NCI-H2227 treated with DMSO at 0.1 percent for 48 hours (cell line): ENCODE data around the gene ZBTB47.

ENCODE experiments used
- DNase-seq: peaks from one replicate; lab custom pipeline; 2025; lab: John Stamatoyannopoulos, UW

Gene ZBTB47

GRCh38 chr3:42665050-42665878, 11.8 kb downstream of the ZBTB47 start:
- no peak for DNase-seq

- no peak for DNase-seq
Observed at GRCh38 chr3:42666022-42666421, 12.5 kb downstream of the ZBTB47 start.

DNA sequence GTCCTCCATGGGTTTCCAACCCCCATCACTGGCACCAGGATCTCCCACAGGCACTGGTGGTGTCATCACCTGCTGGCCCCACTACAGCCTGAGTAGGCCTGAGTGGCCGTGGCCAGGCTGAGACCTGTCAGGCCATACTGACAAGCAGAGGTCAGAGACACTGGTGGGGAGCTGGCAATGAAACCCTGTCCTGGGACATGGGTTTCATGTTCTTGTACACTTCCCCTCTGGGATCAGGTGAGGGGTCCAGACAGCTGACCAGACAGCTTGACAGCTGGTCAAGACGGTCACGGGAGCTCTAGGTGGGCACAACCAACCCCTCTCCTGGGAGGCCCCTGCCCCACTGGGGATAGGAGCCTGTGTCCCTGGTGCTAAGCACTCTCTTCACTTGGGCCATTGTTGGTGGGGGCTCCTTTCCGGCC, 13.1 kb downstream of the ZBTB47 start:
- DNase-seq = no peak

DNA sequence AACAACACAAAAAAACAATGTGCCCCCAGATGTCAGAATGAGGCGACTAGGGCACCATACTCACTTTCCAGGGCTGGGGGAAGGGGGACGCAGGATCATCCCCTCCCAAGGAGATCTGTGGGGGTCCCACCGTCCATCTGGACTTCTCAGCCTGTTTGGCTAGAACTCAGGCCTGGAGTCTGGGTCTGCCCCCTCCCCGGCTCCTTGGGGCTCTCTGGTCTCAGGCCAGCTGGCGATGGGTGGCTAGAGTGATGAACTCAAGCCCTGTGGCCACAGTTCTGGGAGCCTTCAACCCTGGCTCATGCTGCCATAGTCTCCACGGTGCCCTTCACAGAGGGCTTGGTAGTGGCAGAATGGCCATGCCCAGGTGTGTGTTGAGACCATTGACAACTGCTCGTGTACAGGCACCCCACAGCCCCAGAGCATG, 13.6 kb downstream of the ZBTB47 start:
- no peak for DNase-seq

- no peak for DNase-seq
Observed at GRCh38 chr3:42667523-42668412, 14.3 kb downstream of the ZBTB47 start.

DNA sequence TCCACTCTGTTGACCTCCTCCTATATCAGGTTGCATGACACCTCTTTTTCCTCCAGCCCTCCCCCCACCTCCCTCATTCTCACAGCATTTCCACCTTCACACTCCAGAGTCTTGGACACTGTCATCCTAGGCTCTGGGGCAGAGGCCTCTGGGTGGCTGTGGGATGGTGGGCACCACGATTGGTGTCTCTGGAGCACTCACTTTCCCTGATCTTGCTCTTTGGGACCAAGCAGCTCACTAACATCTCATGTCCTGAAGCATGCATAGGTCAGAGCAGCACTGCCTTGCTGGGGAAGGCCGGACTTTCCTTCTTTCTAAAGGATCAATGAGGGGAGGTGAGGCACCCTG, 14.9 kb downstream of the ZBTB47 start:
- no peak for DNase-seq

GRCh38 chr3:42668793-42669217, 15.3 kb downstream of the ZBTB47 start:
- DNase-seq = no peak

- no peak for DNase-seq
Observed at GRCh38 chr3:42670051-42670576, 16.6 kb downstream of the ZBTB47 start.

GRCh38 chr3:42670670-42671069, 17.2 kb downstream of the ZBTB47 start:
- DNase-seq = no peak

DNA sequence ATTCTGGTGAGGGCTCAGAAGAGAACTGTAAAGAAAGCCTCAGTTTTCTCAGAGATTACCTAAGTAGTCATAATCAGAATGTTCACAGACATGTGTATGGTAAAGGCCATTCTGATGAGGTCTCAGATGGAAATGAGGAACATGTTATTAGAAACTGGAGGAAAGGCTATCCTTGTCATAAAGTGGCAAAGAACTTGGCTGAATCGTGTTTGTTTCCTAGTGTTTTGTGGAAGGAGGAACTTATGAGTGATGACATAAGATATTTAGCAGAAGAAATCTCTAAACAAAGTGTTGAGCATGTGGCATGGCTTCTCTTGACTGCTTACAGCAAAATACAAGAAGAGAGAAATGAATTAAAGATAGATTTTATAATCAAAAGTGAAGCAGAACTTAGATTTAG, 19.0 kb downstream of the ZBTB47 start:
- DNase-seq = no peak

GRCh38 chr3:42673082-42673481, 19.6 kb downstream of the ZBTB47 start:
- DNase-seq = no peak

DNA sequence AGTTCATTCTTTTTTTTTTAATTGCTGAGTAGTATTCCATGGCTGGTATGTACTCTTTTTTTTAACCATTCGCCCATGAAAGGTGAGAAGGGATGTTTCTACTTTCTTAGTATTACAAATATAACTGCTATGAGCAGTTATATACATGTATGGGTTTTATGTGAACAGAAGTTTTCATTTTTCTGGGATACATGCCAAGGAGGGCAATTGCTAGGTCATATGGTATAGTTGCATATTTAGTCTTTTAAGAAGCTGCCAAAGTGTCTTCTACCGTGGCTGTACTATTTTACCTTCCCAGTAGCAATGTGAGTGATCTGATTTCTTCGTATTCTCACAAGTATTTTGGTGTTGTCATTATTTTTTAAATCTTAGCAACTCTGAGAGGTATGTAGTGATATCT, 20.6 kb downstream of the ZBTB47 start:
- no peak for DNase-seq

- DNase-seq = no peak
Observed at GRCh38 chr3:42675909-42676308, 22.4 kb downstream of the ZBTB47 start.

DNA sequence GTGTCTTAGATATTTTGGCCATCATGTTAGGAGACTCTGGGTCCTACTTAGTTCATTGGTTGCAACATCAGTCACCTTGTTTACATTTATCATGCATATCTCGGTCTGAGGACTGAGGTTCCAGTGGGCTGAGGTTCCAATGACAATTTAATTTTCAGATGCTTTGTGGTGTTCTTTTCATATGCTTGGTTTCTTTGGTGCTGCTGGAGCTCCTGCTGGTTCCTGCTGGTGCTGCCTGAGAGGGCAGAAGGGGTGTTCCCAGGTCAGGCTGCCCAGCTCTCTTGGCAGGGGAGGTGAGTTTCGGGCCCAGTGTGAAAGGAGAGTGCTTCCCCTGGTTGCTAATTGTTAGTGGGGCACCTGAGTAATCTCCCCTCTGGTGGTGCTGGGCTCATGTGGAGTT, 24.9 kb downstream of the ZBTB47 start:
- DNase-seq = no peak

DNA sequence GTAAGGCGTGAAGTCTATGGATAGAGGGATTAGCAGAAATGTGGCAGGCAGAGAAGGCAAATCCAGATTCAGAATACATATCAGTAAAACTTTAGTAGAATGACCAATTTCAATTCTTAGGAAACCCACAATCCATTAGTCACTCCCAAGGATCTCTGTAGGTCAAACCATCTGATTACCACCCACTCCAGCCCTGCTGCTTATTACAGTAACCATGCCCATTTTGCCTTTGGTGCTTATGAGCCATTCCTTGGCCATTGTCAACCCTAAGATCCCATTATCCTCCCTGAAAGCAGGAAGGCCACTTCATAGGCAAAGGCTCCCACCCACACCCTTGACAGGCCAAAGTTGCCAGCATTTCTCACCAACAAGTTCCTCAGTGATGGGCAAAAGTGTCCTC, 26.8 kb downstream of the ZBTB47 start:
- no peak for DNase-seq

GRCh38 chr3:42680806-42681205, 27.3 kb downstream of the ZBTB47 start:
- DNase-seq = no peak

DNA sequence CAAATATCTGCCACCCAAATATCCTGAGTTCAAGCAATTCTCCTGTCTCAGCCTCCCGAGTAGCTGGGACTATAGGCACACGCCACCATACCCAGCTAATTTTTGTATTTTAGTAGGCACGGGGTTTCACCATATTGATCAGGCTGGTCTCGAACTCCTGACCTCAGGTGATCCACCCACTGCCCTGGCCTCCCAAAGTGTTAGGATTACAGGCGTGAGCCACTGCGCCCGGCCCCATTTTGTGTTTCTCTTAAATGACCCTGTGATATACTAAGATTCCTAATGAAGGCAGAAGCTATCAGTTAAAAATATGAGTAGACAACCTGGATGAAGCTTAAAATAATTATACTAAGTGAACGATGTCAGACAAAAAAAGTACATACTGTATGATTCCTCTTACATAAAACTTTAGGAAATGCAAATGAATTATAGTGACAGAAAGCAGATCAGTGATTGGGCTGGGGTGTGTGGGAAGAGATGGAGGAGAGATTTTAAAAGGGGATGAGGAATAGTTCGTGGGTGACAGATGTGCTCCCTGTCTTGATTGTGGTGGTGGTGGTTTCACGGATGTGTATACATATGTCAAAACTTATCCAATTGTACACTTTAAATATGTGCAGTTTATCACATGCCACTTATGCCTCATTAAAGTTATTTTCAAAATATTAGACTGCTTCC, 28.0 kb downstream of the ZBTB47 start:
- no peak for DNase-seq

DNA sequence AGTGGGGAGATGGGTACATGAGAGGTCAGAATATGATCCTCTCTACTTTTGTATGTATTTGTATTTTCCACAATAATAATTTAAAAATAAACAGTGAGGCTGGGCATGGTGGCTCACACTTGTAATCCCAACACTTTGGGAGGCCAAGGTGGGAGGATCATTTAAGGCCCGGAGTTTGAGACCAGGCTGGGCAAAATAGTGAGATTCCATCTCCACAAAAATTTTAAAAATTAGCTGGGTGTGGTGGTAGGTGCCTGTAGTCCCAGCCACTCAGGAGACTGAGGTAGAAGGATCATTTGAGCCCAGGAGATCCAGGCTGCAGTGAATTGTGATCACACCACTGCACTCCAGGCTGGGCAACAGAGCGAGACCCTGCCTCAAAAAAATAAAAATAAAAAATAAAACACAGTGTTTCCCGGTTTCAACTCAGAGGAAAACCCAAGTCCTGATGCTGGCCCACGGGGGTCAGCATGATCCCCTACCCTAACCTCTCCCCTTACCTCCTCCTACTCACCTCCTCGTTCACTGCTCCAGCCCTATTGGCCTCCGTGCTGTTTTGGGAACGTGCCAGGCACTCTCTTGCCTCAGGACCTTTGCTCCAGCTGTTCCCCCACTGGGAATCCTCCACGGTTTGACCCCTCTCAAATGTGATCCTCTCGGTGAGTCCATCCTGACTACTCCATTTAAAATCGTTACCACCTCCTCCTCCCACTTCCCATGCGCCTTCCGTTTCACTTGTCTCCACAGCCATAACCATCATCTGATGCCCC, 29.0 kb downstream of the ZBTB47 start:
- DNase-seq = no peak

GRCh38 chr3:42683875-42684598, 30.5 kb downstream of the ZBTB47 start:
- no peak for DNase-seq

GRCh38 chr3:42684632-42685362, 31.3 kb downstream of the ZBTB47 start:
- no peak for DNase-seq
